NB4 (cell line): ENCODE data around the gene KLK15.
A peak's percentile ranks its signal among the peaks of the same experiment; 100 is the strongest.

Source experiments
- POLR2A ChIP-seq: IDR thresholded peaks from 2 replicates; pipeline ENCODE4 v1.6.1; 2011; ENCODE audit warnings: mild to moderate bottlenecking; ENCODE audit not compliant: insufficient read length; ENCODE audit errors: extremely low read depth
- TF ChIP-seq, protein P1 (sequence below): IDR thresholded peaks from one replicate; pipeline ENCODE4 v1.5.1; 2012; ENCODE audit warnings: low read depth, low read length

DNA sequence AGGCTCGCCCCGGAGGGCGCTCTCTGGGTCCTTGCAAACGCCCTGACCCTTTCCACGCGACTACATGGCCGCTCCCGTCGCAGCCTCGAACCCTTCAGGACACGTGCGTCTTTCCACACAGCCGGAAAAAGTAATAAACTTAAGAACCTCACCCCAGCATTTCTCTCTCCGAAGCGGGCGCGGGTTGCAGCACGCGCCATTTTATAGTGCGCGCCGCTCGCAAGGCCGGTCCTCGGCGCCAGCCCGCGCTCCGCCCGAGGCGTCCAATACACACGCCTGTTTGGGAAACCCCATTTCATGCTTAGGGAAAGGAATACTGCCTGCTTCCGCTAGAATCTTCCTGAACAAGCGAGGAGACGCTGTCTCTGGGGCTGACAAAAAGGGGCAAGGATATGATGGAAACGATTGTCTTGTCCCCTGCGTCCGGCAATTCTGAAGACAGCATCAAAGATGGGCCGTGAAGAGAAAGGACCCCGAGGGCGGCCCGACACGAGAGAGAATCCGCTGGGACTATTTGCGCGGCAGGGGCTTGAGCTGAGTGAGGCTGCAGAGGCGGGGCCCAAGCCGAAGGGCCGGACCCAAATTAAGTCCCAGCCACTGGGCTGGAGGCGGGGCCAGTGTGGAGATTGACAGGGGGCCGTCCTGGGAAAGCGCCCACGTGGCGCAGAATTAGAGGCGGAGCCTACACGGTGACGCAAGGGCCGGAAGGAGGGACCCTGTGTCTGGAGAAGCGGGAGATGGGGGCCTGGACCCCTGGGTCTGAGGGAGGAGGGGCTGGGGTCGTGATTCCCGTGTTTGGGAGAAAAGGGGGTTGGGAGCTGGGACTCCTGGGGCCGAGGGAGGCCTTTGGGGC, 28.7 kb downstream of the KLK15 start:
- TF ChIP-seq, protein P1, sequence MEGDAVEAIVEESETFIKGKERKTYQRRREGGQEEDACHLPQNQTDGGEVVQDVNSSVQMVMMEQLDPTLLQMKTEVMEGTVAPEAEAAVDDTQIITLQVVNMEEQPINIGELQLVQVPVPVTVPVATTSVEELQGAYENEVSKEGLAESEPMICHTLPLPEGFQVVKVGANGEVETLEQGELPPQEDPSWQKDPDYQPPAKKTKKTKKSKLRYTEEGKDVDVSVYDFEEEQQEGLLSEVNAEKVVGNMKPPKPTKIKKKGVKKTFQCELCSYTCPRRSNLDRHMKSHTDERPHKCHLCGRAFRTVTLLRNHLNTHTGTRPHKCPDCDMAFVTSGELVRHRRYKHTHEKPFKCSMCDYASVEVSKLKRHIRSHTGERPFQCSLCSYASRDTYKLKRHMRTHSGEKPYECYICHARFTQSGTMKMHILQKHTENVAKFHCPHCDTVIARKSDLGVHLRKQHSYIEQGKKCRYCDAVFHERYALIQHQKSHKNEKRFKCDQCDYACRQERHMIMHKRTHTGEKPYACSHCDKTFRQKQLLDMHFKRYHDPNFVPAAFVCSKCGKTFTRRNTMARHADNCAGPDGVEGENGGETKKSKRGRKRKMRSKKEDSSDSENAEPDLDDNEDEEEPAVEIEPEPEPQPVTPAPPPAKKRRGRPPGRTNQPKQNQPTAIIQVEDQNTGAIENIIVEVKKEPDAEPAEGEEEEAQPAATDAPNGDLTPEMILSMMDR: no peak
- TF ChIP-seq POLR2A: peak; percentile 98
